ENCODE results near the gene FOXJ3. TPM values are rescaled to one million over a fixed set of nuclear protein-coding genes. Genes with fewer than 3 reads are reported as not detected.

FOXJ3 gene
- total RNA-seq, 1 donor from 2014 or later = 30.9 TPM

DNA sequence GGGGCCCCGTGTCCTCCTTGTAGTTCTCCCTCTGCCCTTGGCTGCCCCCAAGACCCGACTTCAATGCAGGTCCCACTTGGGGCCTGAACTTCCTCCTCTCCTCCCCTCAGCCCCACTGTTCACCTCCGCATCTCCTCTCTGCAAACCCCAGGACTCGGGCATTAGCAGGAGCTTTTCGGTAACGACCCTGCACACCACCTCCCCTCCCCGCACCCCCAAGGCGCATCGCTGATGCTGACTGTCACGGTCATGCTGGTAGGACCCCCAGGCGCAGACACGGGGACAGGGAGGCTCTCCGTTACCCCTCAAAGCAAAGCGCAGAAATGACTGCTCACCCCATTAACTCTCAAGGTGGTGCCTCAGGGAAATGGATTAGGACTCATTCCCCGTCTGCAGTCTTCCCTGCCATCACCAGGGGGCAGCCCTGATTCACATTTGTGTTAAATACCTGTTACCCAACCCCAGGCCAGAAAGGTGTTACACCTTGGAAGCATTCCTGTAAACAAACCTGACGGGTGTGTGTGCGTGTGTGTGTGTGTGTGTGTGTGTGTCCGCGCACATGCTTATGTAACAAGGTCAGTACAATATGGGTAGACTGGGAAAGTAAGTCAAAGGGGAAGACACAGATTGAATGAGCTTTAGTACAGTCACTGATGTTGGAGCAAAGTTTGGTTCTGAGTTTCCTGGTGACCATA lies 188.3 kb downstream of the FOXJ3 start:
- no peaks in the 10 kb centered on the region for H3K4me1 Mint-ChIP-seq (ENCODE audit: low read depth)
- no peaks in the 10 kb centered on the region for H3K9me3 Mint-ChIP-seq (ENCODE audit: low read depth)
- no peak overlapping the region for H3K4me3 Mint-ChIP-seq (ENCODE audit: unreplicated experiment)
- no peaks in the 10 kb centered on the region for H3K36me3 Mint-ChIP-seq (ENCODE audit: low read depth)
- H3K27me3 Mint-ChIP-seq (ENCODE audit: low read depth) = peaks cover 43% of the 10 kb centered on the region
- H3K27ac Mint-ChIP-seq (ENCODE audit: unreplicated experiment) = no peak overlapping the region
- DNase-seq (ENCODE audit: low spot score) = no peak
- TF ChIP-seq, protein P1, sequence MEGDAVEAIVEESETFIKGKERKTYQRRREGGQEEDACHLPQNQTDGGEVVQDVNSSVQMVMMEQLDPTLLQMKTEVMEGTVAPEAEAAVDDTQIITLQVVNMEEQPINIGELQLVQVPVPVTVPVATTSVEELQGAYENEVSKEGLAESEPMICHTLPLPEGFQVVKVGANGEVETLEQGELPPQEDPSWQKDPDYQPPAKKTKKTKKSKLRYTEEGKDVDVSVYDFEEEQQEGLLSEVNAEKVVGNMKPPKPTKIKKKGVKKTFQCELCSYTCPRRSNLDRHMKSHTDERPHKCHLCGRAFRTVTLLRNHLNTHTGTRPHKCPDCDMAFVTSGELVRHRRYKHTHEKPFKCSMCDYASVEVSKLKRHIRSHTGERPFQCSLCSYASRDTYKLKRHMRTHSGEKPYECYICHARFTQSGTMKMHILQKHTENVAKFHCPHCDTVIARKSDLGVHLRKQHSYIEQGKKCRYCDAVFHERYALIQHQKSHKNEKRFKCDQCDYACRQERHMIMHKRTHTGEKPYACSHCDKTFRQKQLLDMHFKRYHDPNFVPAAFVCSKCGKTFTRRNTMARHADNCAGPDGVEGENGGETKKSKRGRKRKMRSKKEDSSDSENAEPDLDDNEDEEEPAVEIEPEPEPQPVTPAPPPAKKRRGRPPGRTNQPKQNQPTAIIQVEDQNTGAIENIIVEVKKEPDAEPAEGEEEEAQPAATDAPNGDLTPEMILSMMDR (IDR thresholded peaks at IDR 0.05) = peak; percentile 88

DNA sequence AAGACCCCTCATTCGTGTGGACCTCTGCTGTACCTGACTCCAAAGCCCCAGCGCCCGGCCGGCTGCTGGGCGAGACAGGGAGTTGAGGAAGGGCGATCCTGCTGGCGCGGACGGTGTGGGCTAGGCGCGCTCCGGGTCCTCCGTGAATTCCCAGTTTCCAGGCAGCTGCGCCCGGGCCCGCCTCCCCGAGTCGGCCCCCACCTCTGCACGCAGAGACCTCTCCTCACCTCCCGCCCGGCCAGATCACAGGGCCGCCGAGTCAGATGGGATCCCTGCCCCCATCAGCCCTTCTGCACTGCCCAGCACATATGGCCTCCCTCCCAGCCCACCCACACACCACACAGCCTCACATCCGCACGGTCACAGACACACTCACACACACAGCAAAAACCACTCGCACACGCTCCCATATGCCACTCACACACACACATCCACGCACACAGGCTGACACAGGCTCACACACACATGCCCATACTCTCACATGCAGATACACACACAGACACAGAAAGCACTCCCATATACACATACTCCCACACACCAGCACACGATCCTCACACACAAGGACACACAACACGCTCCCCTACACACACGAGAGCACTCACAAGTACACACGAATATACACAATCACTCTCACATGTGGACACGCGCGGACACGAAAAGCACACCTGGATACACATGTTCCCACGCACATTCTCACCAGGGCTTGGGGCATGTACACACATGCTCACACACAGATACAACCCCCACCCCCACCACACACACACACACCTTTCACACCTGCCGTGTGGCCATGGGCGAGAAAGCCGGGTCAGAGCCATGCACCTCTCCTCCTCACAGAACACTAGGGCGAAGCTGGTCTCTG lies 189.0 kb downstream of the FOXJ3 start:
- no peak for DNase-seq (ENCODE audit: low spot score)
- H3K27ac Mint-ChIP-seq (ENCODE audit: unreplicated experiment) = no peak overlapping the region
- H3K36me3 Mint-ChIP-seq (ENCODE audit: low read depth) = no peaks in the 10 kb centered on the region
- no peaks in the 10 kb centered on the region for H3K9me3 Mint-ChIP-seq (ENCODE audit: low read depth)
- H3K27me3 Mint-ChIP-seq (ENCODE audit: low read depth) = peaks cover 43% of the 10 kb centered on the region
- no peak overlapping the region for H3K4me3 Mint-ChIP-seq (ENCODE audit: unreplicated experiment)
- TF ChIP-seq, protein P1 (IDR thresholded peaks at IDR 0.05) = no peak
- H3K4me1 Mint-ChIP-seq (ENCODE audit: low read depth) = no peaks in the 10 kb centered on the region

DNA sequence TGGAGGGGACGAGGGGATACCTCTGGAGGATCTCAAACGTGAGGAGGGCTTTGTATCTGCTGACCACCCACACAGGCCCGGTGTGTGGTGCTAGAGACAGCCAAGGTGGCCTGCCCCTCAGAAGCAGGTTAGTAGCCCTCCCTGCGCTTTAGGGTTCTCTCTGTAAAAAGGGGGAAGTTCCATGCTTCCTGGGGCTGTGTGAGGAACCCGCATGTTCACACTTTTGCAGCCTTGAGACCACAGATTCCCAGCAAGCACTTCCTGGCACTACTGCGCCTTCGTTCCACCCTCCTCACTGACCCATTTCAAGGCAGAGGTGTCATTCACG lies 189.7 kb downstream of the FOXJ3 start:
- no peak overlapping the region for H3K4me3 Mint-ChIP-seq (ENCODE audit: unreplicated experiment)
- no peak overlapping the region for H3K27ac Mint-ChIP-seq (ENCODE audit: unreplicated experiment)
- H3K4me1 Mint-ChIP-seq (ENCODE audit: low read depth) = no peaks in the 10 kb centered on the region
- H3K36me3 Mint-ChIP-seq (ENCODE audit: low read depth) = no peaks in the 10 kb centered on the region
- no peak for DNase-seq (ENCODE audit: low spot score)
- peaks cover 43% of the 10 kb centered on the region for H3K27me3 Mint-ChIP-seq (ENCODE audit: low read depth)
- H3K9me3 Mint-ChIP-seq (ENCODE audit: low read depth) = no peaks in the 10 kb centered on the region
- TF ChIP-seq, protein P1 (IDR thresholded peaks at IDR 0.05) = no peak

DNA sequence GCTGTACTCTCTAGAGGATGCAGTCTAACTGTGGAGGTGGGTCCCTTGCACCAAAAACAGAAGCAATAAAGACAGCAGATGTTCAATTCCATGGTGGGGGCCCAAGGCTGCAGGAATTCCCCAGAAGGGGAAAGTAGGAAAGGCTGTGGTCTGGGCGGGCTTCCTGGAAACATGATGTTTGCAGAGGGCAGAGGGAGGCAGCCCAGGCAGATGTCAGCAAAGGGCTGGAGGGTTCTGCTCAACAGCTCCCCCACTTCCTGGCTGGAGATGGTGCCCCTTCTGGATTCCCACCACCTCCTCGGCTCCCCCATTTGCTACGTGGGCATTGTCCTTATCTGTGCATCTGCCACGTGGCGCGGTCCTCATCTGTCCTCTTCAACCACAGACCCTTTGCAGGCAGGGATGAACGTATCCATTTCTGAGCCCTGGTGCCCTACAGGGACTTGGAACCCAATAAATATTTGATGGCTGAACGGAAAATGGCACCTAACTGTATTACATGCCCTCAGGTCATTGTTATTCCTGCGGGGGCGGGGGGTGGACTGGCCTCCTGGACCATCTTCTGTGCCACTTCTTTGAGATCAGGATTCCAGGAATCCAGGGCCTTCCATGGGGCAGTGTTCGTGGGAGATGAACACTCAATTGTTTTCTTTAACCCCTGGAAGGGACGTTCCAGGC lies 190.2 kb downstream of the FOXJ3 start:
- H3K4me3 Mint-ChIP-seq (ENCODE audit: unreplicated experiment) = no peak overlapping the region
- no peaks in the 10 kb centered on the region for H3K4me1 Mint-ChIP-seq (ENCODE audit: low read depth)
- H3K27me3 Mint-ChIP-seq (ENCODE audit: low read depth) = peaks cover 38% of the 10 kb centered on the region
- no peak for DNase-seq (ENCODE audit: low spot score)
- TF ChIP-seq, protein P1 (IDR thresholded peaks at IDR 0.05) = no peak
- H3K36me3 Mint-ChIP-seq (ENCODE audit: low read depth) = no peaks in the 10 kb centered on the region
- no peak overlapping the region for H3K27ac Mint-ChIP-seq (ENCODE audit: unreplicated experiment)
- no peaks in the 10 kb centered on the region for H3K9me3 Mint-ChIP-seq (ENCODE audit: low read depth)

Data from chondrocyte (in vitro differentiated cells).